Esophagus squamous epithelium (tissue), 5 donors: ENCODE results near the gene TMEFF2. TPM values are rescaled to one million over a fixed set of nuclear protein-coding genes. Genes with fewer than 3 reads are reported as not detected.

Experiments
- DNase-seq: peaks from one replicate; lab custom pipeline; 2025; lab: John Stamatoyannopoulos, UW
- H3K27ac ChIP-seq, 4 donors: fragments of 200-600 bp; sonication (generic); one replicate each; pipeline ENCODE4 v1.5.1; 2016 to 2019; ENCODE audit warnings: mild to moderate bottlenecking in 1 of 4
- H3K27me3 ChIP-seq, 4 donors: fragments of 200-600 bp; sonication (generic); 1 replicate in 3 of 4; 2 replicates in 1 of 4; pipeline versions ENCODE4 v1.5.1 to v1.6.0; 2017 to 2021; ENCODE audit warnings: antibody characterized with exemption in 1 of 4
- H3K36me3 ChIP-seq, 3 donors: fragments of 200-600 bp; sonication (generic); one replicate each; pipeline ENCODE4 v1.5.1; 2016 to 2019
- H3K4me1 ChIP-seq, 3 donors: fragments of 200-600 bp; sonication (generic); one replicate each; pipeline ENCODE4 v1.5.1; 2017 to 2019
- H3K4me3 ChIP-seq, 4 donors: fragments of 200-600 bp; sonication (generic); 1 replicate in 3 of 4; 2 replicates in 1 of 4; pipeline ENCODE4 v1.5.1; 2016 to 2019; ENCODE audit warnings: mild to moderate bottlenecking in 2 of 4, moderate library complexity in 1 of 4
- H3K9me3 ChIP-seq, 3 donors: fragments of 200-600 bp; sonication (generic); one replicate each; pipeline ENCODE4 v1.5.1; 2016 to 2019
- CTCF ChIP-seq, 6 experiments: fragments of 450-650 bp in 4 of 6; fragments of 200-600 bp in 2 of 6; sonication (generic) in 2 of 6; IDR thresholded peaks; one replicate each; pipeline ENCODE4 v1.5.1; 2016 to 2019; ENCODE audit warnings: antibody characterized with exemption in 6 of 6, mild to moderate bottlenecking in 4 of 6, moderate library complexity in 4 of 6
- POLR2A ChIP-seq, 4 donors: fragments of 450-650 bp; IDR thresholded peaks; one replicate each; pipeline ENCODE4 v1.6.1; 2017; ENCODE audit warnings: antibody characterized with exemption in 4 of 4, mild to moderate bottlenecking in 4 of 4, moderate library complexity in 3 of 4
- WGBS, 2 donors: methylation state at CpG; one replicate each; pipeline ENCODE4 v1.1.5; 2018; 5-methylcytosine and 5-hydroxymethylcytosine counted together
- intact Hi-C: fragments of 100-400 bp; cut with DNase I; formaldehyde crosslinking; loops from one replicate; pipeline ENCODE4 v1.15.0; 2022
- total RNA-seq, 4 donors: library from RNA; depleted of rRNA; stranded (reverse); fragments of >200 nt; gene quantifications; one replicate each; pipeline ENCODE4 v1.1.0, GENCODE V29; 2016
- donor health status: DM: yes; HTN: yes; CAD: no.

Gene TMEFF2
- total RNA-seq, 4 donors from 2014 or later: 1.5 TPM; not detected in 3

- DNase-seq: no peak
- TF ChIP-seq POLR2A (IDR thresholded peaks at IDR 0.05): no peak
- no peak for TF ChIP-seq CTCF (IDR thresholded peaks at IDR 0.05)
- no peak overlapping the region for H3K27ac ChIP-seq
- no peaks in the 10 kb centered on the region for H3K36me3 ChIP-seq
- H3K4me3 ChIP-seq: no peak overlapping the region
- H3K27me3 ChIP-seq: no peaks in the 10 kb centered on the region
- no peaks in the 10 kb centered on the region for H3K9me3 ChIP-seq
- WGBS, 2 donors: 76 to 82% methylated on average over 1 of the region's 1 CpG
- intact Hi-C loops: no loop called here
- peaks cover 0 to 12% (median 0%) of the 10 kb centered on the region in 3 donors for H3K4me1 ChIP-seq
Measured at GRCh38 chr2:191913796-191914195, 280.9 kb downstream of the TMEFF2 start.

GRCh38 chr2:191912764-191913163 lies 282.0 kb downstream of the TMEFF2 start:
- intact Hi-C loops: no loop called here
- peaks cover 0 to 4% (median 3%) of the 10 kb centered on the region in 3 donors for H3K4me1 ChIP-seq
- no peak for DNase-seq
- H3K27ac ChIP-seq: no peak overlapping the region
- no peaks in the 10 kb centered on the region for H3K27me3 ChIP-seq
- H3K9me3 ChIP-seq: no peaks in the 10 kb centered on the region
- TF ChIP-seq CTCF (IDR thresholded peaks at IDR 0.05): no peak
- TF ChIP-seq POLR2A (IDR thresholded peaks at IDR 0.05): no peak
- no peak overlapping the region for H3K4me3 ChIP-seq
- 75 to 84% methylated on average over 3 of the region's 3 CpGs for WGBS, 2 donors
- H3K36me3 ChIP-seq: no peaks in the 10 kb centered on the region

GRCh38 chr2:191910518-191910917 lies 284.2 kb downstream of the TMEFF2 start:
- 62 to 70% methylated on average over 2 of the region's 2 CpGs for WGBS, 2 donors
- Histone ChIP-seq H3K27me3 (no peaks in the 10 kb centered on the region), H3K9me3 (no peaks in the 10 kb centered on the region), H3K27ac (no peak overlapping the region), H3K4me3 (no peak overlapping the region), H3K4me1 (peaks cover 0 to 6% (median 0%) of the 10 kb centered on the region in 3 donors), H3K36me3 (no peaks in the 10 kb centered on the region)
- TF ChIP-seq POLR2A (IDR thresholded peaks at IDR 0.05) (no peak), CTCF (IDR thresholded peaks at IDR 0.05) (no peak)
- intact Hi-C loops: no loop called here
- DNase-seq: no peak

- TF ChIP-seq CTCF (IDR thresholded peaks at IDR 0.05) (no peak), POLR2A (IDR thresholded peaks at IDR 0.05) (no peak)
- no peak overlapping the region for H3K27ac ChIP-seq
- H3K27me3 ChIP-seq: no peaks in the 10 kb centered on the region
- H3K4me1 ChIP-seq: peaks cover 0 to 6% (median 0%) of the 10 kb centered on the region in 3 donors
- no peaks in the 10 kb centered on the region for H3K9me3 ChIP-seq
- H3K36me3 ChIP-seq: no peaks in the 10 kb centered on the region
- no peak overlapping the region for H3K4me3 ChIP-seq
- DNase-seq: no peak
- intact Hi-C loops: no loop called here
Measured at GRCh38 chr2:191908874-191909273, 285.9 kb downstream of the TMEFF2 start.

GRCh38 chr2:191907545-191907944 lies 287.2 kb downstream of the TMEFF2 start:
- WGBS, 2 donors: 67 to 80% methylated on average over 3 of the region's 3 CpGs
- intact Hi-C loops: no loop called here
- Histone ChIP-seq H3K36me3 (no peaks in the 10 kb centered on the region), H3K27me3 (no peaks in the 10 kb centered on the region), H3K27ac (no peak overlapping the region), H3K4me3 (no peak overlapping the region), H3K4me1 (peaks cover 0 to 6% (median 0%) of the 10 kb centered on the region in 3 donors), H3K9me3 (no peaks in the 10 kb centered on the region)
- no peak for TF ChIP-seq CTCF (IDR thresholded peaks at IDR 0.05)
- no peak for TF ChIP-seq POLR2A (IDR thresholded peaks at IDR 0.05)
- DNase-seq: no peak
